Naive B cell (primary cell): ENCODE measurements around the gene ACBD6. TPM values are rescaled to one million over a fixed set of nuclear protein-coding genes. Genes with fewer than 3 reads are reported as not detected.

Source experiments
- ATAC-seq, 2 donors: fragments of 150-1000 bp; cut with Tn5 transposase; 2 replicates each; pipeline ENCODE4 v1.10.0; 2021; ENCODE audit warnings: low read depth in 2 of 2, mild to moderate bottlenecking in 2 of 2, moderate library complexity in 2 of 2
- DNase-seq: peaks from one replicate; pipeline ENCODE4 v3.0.0; 2022
- H3K27ac Mint-ChIP-seq, 6 donors: one replicate each; pipeline ENCODE4 v1.8.0; 2020 to 2022; ENCODE audit warnings: mild to moderate bottlenecking in 6 of 6, mixed read lengths in 6 of 6, moderate library complexity in 5 of 6, inconsistent platforms in 2 of 6
- H3K27me3 Mint-ChIP-seq, 3 donors: one replicate each; pipeline ENCODE4 v1.8.0; 2021 to 2022; ENCODE audit warnings: mixed read lengths in 3 of 3, mild to moderate bottlenecking in 1 of 3
- H3K36me3 Mint-ChIP-seq, 2 donors: one replicate each; pipeline ENCODE4 v1.8.0; 2020 to 2022; ENCODE audit warnings: mixed read lengths in 2 of 2, inconsistent platforms in 1 of 2, mild to moderate bottlenecking in 1 of 2
- H3K4me1 Mint-ChIP-seq, 3 donors: one replicate each; pipeline ENCODE4 v1.8.0; 2020 to 2022; ENCODE audit warnings: mixed read lengths in 3 of 3, inconsistent platforms in 1 of 3, mild to moderate bottlenecking in 1 of 3, moderate library complexity in 1 of 3
- H3K4me3 Mint-ChIP-seq, 8 donors: one replicate each; pipeline ENCODE4 v1.8.0; 2020 to 2022; ENCODE audit warnings: mild to moderate bottlenecking in 8 of 8, mixed read lengths in 8 of 8, moderate library complexity in 8 of 8, inconsistent platforms in 2 of 8
- H3K9me3 Mint-ChIP-seq, 7 donors: one replicate each; pipeline ENCODE4 v1.8.0; 2020 to 2022; ENCODE audit warnings: mixed read lengths in 7 of 7, mild to moderate bottlenecking in 5 of 7, inconsistent platforms in 2 of 7, moderate library complexity in 1 of 7
- polyA plus RNA-seq, 6 donors: library from polyadenylated mRNA; unstranded; fragments of 300-500 nt; fragmentation: Illumina TruSeq; gene quantifications; one replicate each; pipeline ENCODE4 v1.2.3, GENCODE V29; 2021; ENCODE audit warnings: low read depth in 6 of 6

The ACBD6 gene
- polyA plus RNA-seq, 6 donors from 2014 or later: 27.8 to 41.2 (median 37.4) TPM

- Mint-ChIP-seq H3K4me1 (peaks cover 0 to 3% (median 3%) of the 10 kb centered on the region in 3 donors), H3K9me3 (peaks cover 0 to 4% (median 0%) of the 10 kb centered on the region in 7 donors), H3K27ac (no peak overlapping the region), H3K27me3 (peaks cover 62 to 83% (median 82%) of the 10 kb centered on the region in 3 donors), H3K36me3 (no peaks in the 10 kb centered on the region), H3K4me3 (no peak overlapping the region)
- ATAC-seq (no peak), DNase-seq (no peak)
Measured at GRCh38 chr1:180241716-180242544, 260.4 kb downstream of the ACBD6 start.

- no peak for ATAC-seq
- Mint-ChIP-seq H3K27me3 (peaks cover 79 to 92% (median 90%) of the 10 kb centered on the region in 3 donors), H3K27ac (peak overlapping the region in 1 of 6 donors; percentile 19), H3K4me3 (peak overlapping the region in 1 of 8 donors; percentile 25), H3K36me3 (no peaks in the 10 kb centered on the region), H3K9me3 (peaks cover 0 to 7% (median 2%) of the 10 kb centered on the region in 7 donors), H3K4me1 (peaks cover 13 to 23% (median 20%) of the 10 kb centered on the region in 3 donors)
- DNase-seq: no peak
Measured at GRCh38 chr1:180239145-180240096, 263.0 kb downstream of the ACBD6 start.

GRCh38 chr1:180238675-180239074 lies 263.7 kb downstream of the ACBD6 start:
- Mint-ChIP-seq H3K27me3 (peaks cover 80 to 92% (median 91%) of the 10 kb centered on the region in 3 donors), H3K27ac (no peak overlapping the region), H3K4me3 (no peak overlapping the region), H3K36me3 (no peaks in the 10 kb centered on the region), H3K9me3 (peaks cover 0 to 9% (median 4%) of the 10 kb centered on the region in 7 donors), H3K4me1 (peaks cover 20 to 30% (median 27%) of the 10 kb centered on the region in 3 donors)
- ATAC-seq (no peak), DNase-seq (no peak)

Other genes starting within 250 kb of the ACBD6 start
- not detected for gene OVAAL, start 56.4 kb upstream of the ACBD6 start, polyA plus RNA-seq
- gene XPR1, start 129.4 kb upstream of the ACBD6 start, polyA plus RNA-seq: 1 to 10 TPM; 2.3 to 6.0 (median 4.9) TPM